Measurements from ENCODE around the gene PLXNB1. TPM values are rescaled to one million over a fixed set of nuclear protein-coding genes. Genes with fewer than 3 reads are reported as not detected.
A peak's percentile ranks its signal among the peaks of the same experiment; 100 is the strongest.

Gene PLXNB1
- total and polyA plus RNA-seq, 2 of the 13 experiments (the other 11 are each of a cell fraction or from before 2014, with no cell fraction given): 86.0 to 143 TPM

- TF ChIP-seq, protein P1, sequence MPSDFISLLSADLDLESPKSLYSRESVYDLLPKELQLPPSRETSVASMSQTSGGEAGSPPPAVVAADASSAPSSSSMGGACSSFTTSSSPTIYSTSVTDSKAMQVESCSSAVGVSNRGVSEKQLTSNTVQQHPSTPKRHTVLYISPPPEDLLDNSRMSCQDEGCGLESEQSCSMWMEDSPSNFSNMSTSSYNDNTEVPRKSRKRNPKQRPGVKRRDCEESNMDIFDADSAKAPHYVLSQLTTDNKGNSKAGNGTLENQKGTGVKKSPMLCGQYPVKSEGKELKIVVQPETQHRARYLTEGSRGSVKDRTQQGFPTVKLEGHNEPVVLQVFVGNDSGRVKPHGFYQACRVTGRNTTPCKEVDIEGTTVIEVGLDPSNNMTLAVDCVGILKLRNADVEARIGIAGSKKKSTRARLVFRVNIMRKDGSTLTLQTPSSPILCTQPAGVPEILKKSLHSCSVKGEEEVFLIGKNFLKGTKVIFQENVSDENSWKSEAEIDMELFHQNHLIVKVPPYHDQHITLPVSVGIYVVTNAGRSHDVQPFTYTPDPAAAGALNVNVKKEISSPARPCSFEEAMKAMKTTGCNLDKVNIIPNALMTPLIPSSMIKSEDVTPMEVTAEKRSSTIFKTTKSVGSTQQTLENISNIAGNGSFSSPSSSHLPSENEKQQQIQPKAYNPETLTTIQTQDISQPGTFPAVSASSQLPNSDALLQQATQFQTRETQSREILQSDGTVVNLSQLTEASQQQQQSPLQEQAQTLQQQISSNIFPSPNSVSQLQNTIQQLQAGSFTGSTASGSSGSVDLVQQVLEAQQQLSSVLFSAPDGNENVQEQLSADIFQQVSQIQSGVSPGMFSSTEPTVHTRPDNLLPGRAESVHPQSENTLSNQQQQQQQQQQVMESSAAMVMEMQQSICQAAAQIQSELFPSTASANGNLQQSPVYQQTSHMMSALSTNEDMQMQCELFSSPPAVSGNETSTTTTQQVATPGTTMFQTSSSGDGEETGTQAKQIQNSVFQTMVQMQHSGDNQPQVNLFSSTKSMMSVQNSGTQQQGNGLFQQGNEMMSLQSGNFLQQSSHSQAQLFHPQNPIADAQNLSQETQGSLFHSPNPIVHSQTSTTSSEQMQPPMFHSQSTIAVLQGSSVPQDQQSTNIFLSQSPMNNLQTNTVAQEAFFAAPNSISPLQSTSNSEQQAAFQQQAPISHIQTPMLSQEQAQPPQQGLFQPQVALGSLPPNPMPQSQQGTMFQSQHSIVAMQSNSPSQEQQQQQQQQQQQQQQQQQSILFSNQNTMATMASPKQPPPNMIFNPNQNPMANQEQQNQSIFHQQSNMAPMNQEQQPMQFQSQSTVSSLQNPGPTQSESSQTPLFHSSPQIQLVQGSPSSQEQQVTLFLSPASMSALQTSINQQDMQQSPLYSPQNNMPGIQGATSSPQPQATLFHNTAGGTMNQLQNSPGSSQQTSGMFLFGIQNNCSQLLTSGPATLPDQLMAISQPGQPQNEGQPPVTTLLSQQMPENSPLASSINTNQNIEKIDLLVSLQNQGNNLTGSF (CRISPR knock-in tag; IDR thresholded peaks at IDR 0.05): no peak; the same call in none of the 2 replicates
- TF ChIP-seq, protein P2, sequence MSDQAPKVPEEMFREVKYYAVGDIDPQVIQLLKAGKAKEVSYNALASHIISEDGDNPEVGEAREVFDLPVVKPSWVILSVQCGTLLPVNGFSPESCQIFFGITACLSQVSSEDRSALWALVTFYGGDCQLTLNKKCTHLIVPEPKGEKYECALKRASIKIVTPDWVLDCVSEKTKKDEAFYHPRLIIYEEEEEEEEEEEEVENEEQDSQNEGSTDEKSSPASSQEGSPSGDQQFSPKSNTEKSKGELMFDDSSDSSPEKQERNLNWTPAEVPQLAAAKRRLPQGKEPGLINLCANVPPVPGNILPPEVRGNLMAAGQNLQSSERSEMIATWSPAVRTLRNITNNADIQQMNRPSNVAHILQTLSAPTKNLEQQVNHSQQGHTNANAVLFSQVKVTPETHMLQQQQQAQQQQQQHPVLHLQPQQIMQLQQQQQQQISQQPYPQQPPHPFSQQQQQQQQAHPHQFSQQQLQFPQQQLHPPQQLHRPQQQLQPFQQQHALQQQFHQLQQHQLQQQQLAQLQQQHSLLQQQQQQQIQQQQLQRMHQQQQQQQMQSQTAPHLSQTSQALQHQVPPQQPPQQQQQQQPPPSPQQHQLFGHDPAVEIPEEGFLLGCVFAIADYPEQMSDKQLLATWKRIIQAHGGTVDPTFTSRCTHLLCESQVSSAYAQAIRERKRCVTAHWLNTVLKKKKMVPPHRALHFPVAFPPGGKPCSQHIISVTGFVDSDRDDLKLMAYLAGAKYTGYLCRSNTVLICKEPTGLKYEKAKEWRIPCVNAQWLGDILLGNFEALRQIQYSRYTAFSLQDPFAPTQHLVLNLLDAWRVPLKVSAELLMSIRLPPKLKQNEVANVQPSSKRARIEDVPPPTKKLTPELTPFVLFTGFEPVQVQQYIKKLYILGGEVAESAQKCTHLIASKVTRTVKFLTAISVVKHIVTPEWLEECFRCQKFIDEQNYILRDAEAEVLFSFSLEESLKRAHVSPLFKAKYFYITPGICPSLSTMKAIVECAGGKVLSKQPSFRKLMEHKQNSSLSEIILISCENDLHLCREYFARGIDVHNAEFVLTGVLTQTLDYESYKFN (CRISPR knock-in tag; conservative IDR thresholded peaks at IDR 0.05): peak; percentile 43; the same call in 1 of the 2 replicates
- TF ChIP-seq ZNF432 (CRISPR knock-in tag; IDR thresholded peaks at IDR 0.05; ENCODE audit: borderline replicate concordance) (no peak), ZBTB2 (CRISPR knock-in tag; IDR thresholded peaks at IDR 0.05; ENCODE audit: low read depth) (0 out of 2 replicates have a peak, but pooled peaks have one; percentile 68), ATM (IDR thresholded peaks at IDR 0.05; ENCODE audit: borderline replicate concordance) (no peak), ZNF510 (CRISPR knock-in tag; IDR thresholded peaks at IDR 0.05; ENCODE audit: low read depth) (peak; percentile 80; the same call in 1 of the 2 replicates), ZNF619 (CRISPR knock-in tag; IDR thresholded peaks at IDR 0.05) (no peak), ZNF773 (CRISPR knock-in tag; IDR thresholded peaks at IDR 0.05; ENCODE audit: borderline replicate concordance) (peak; percentile 63; the same call in 1 of the 2 replicates), SYNCRIP (IDR thresholded peaks at IDR 0.05; ENCODE audit: insufficient read depth, low read depth, low read length) (no peak), ZNF552 (CRISPR knock-in tag; IDR thresholded peaks at IDR 0.05; ENCODE audit: borderline replicate concordance) (peak; percentile 43; the same call in 1 of the 2 replicates), ZNF296 (CRISPR knock-in tag; conservative IDR thresholded peaks at IDR 0.05) (no peak; the same call in 1 of the 2 replicates), ZNF644 (CRISPR knock-in tag; IDR thresholded peaks at IDR 0.05; ENCODE audit: low read depth) (0 out of 2 replicates have a peak, but pooled peaks have one; percentile 40), ZNF235 (CRISPR knock-in tag; IDR thresholded peaks at IDR 0.05; ENCODE audit: borderline replicate concordance) (peak; percentile 76; the same call in 1 of the 2 replicates), NFATC3 (CRISPR knock-in tag; IDR thresholded peaks at IDR 0.05) (no peak), ZNF629 (CRISPR knock-in tag; conservative IDR thresholded peaks at IDR 0.05) (no peak)
- TF ChIP-seq, protein P3, sequence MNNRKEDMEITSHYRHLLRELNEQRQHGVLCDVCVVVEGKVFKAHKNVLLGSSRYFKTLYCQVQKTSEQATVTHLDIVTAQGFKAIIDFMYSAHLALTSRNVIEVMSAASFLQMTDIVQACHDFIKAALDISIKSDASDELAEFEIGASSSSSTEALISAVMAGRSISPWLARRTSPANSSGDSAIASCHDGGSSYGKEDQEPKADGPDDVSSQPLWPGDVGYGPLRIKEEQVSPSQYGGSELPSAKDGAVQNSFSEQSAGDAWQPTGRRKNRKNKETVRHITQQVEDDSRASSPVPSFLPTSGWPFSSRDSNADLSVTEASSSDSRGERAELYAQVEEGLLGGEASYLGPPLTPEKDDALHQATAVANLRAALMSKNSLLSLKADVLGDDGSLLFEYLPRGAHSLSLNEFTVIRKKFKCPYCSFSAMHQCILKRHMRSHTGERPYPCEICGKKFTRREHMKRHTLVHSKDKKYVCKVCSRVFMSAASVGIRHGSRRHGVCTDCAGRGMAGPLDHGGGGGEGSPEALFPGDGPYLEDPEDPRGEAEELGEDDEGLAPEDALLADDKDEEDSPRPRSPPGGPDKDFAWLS (CRISPR knock-in tag; IDR thresholded peaks at IDR 0.05; ENCODE audit: borderline replicate concordance): no peak
These were observed 10.1 kb upstream of the PLXNB1 start, which contains the start of the genes CCDC51 and TMA7 (continued) for GRCh38 chr3:48439820-48440589.

All from HepG2 (cell line).